GM23248 (cell line): ENCODE results near the gene TCEAL6.
"Not testable (repeated sequence)": the region's sequence is repeated elsewhere in the genome, so short reads cannot be mapped to it uniquely, and the experiment has no call there.

Source experiments
- EZH2 ChIP-seq: fragments of 200-600 bp; sonication (generic); IDR thresholded peaks from 2 replicates; pipeline ENCODE4 v1.6.1; 2018; ENCODE audit warnings: antibody characterized with exemption, mild to moderate bottlenecking; ENCODE audit not compliant: insufficient read depth, poor library complexity, severe bottlenecking
- EZH2phosphoT487 ChIP-seq: fragments of 200-600 bp; sonication (generic); IDR thresholded peaks from 2 replicates; pipeline ENCODE4 v1.6.1; 2018; ENCODE audit warnings: antibody characterized with exemption, moderate library complexity, mild to moderate bottlenecking, low read depth; ENCODE audit not compliant: insufficient read depth

- TF ChIP-seq EZH2phosphoT487, EZH2: not testable (repeated sequence)
Observed at GRCh38 chrX:102126080-102126818, 16.0 kb downstream of the TCEAL6 start.
